ENCODE data around the gene TMEM41A. TPM values are rescaled to one million over a fixed set of nuclear protein-coding genes. Genes with fewer than 3 reads are reported as not detected.

TMEM41A gene
- total RNA-seq, 1 donor from 2014 or later = 15.5 TPM

Other genes with a start within 250 kb of the TMEM41A start
- gene EHHADH, start 245.0 kb downstream of the TMEM41A start, total RNA-seq = 5.2 and 5.6 TPM in 2 replicates
- gene MAP3K13, start 135.9 kb downstream of the TMEM41A start, total RNA-seq = 21.5 and 26.8 TPM in 2 replicates
- 0.12 and 2.0 TPM in 2 replicates for gene LIPH, start 53.6 kb upstream of the TMEM41A start, total RNA-seq
- 19.2 and 22.9 TPM in 2 replicates for gene SENP2, start 87.3 kb upstream of the TMEM41A start, total RNA-seq

Measured in glomerular endothelial cell (primary cell).